Left lung (tissue), 10 donors: Measurements from ENCODE around the gene KATNAL1. TPM values are rescaled to one million over a fixed set of nuclear protein-coding genes. Genes with fewer than 3 reads are reported as not detected.

ENCODE experiments used
- ATAC-seq: fragments of 200-7000 bp; cut with Tn5 transposase; one replicate; pipeline ENCODE4 v1.9.1; 2020; ENCODE audit warnings: moderate library complexity
- DNase-seq, 4 donors: peaks; one replicate each; pipeline ENCODE4 v3.0.0-alpha.2; 2013 to 2020
- H3K27ac ChIP-seq, 2 donors: fragments of 200-600 bp; sonication (generic) in 1 of 2; one replicate each; pipeline versions ENCODE4 v1.5.0 to v1.8.0; 2020 to 2021
- H3K27me3 ChIP-seq, 2 donors: fragments of 200-600 bp; sonication (generic) in 1 of 2; one replicate each; pipeline versions ENCODE4 v1.5.0 to v1.8.0; 2020 to 2021
- H3K36me3 ChIP-seq, 2 donors: fragments of 200-600 bp; sonication (generic) in 1 of 2; one replicate each; pipeline versions ENCODE4 v1.5.0 to v1.8.0; 2020 to 2021
- H3K4me1 ChIP-seq, 2 donors: fragments of 200-600 bp; one replicate each; pipeline ENCODE4 v1.8.0; 2021
- H3K4me3 ChIP-seq, 2 donors: fragments of 200-600 bp; sonication (generic) in 1 of 2; one replicate each; pipeline versions ENCODE4 v1.5.0 to v1.8.0; 2020 to 2021; ENCODE audit warnings: mild to moderate bottlenecking in 1 of 2
- H3K9me3 ChIP-seq, 2 donors: fragments of 200-600 bp; sonication (generic) in 1 of 2; one replicate each; pipeline versions ENCODE4 v1.5.0 to v1.8.0; 2020 to 2021
- CTCF ChIP-seq, 2 donors: fragments of 200-600 bp; sonication (generic) in 1 of 2; IDR thresholded peaks; one replicate each; pipeline versions ENCODE4 v1.5.0 to v1.8.0; 2021; ENCODE audit warnings: antibody characterized with exemption in 2 of 2
- intact Hi-C, 2 donors: fragments of 100-400 bp; cut with DNase I; formaldehyde crosslinking; loops; one replicate each; pipeline versions ENCODE4 v1.11.2 to v1.14.2; 2022
- polyA plus RNA-seq, 6 donors: library from polyadenylated mRNA; unstranded; fragments of 120-200 nt; gene quantifications; one replicate each; pipeline ENCODE4 v1.2.1, GENCODE V29; 2013; ENCODE audit not compliant: insufficient read length in 6 of 6
- total RNA-seq, 2 donors: library from RNA; stranded (reverse); fragmentation: NEBNext Ultra II Directional; extraction: Animal tissue kit (Norgen Biotek cat#: 25700); gene quantifications; one replicate each; pipeline ENCODE4 v1.2.1, GENCODE V29; 2021
- donor health status: DM: no; HTN: yes; CAD: no.
- donor health status: DM: no; HTN: no; CAD: no.

Gene KATNAL1
- total and polyA plus RNA-seq, 8 donors, result 13.9 to 24.9 (median 16.2) TPM

- Histone ChIP-seq H3K36me3 (no peaks in the 10 kb centered on the region), H3K27ac (no peak overlapping the region)
- no peak for ATAC-seq
Measured at GRCh38 chr13:30318026-30318425, 10.7 kb upstream of the KATNAL1 start.

GRCh38 chr13:30314562-30314961 is 7.2 kb upstream of the KATNAL1 start:
- no peak overlapping the region for H3K4me3 ChIP-seq
- DNase-seq (no peak), ATAC-seq (no peak)
- H3K27me3 ChIP-seq, result no peaks in the 10 kb centered on the region
- H3K9me3 ChIP-seq, result no peaks in the 10 kb centered on the region
- H3K27ac ChIP-seq, result no peak overlapping the region
- TF ChIP-seq CTCF (IDR thresholded peaks at IDR 0.05), result no peak
- intact Hi-C loops, result no loop called here
- H3K36me3 ChIP-seq, result no peaks in the 10 kb centered on the region
- H3K4me1 ChIP-seq, result peaks cover 3 to 11% of the 10 kb centered on the region in 2 donors

More at GRCh38 chr13:30318026-30318425, 10.7 kb upstream of the KATNAL1 start:
- no peaks in the 10 kb centered on the region for H3K27me3 ChIP-seq
- no peak for DNase-seq
- peaks cover 3 to 11% of the 10 kb centered on the region in 2 donors for H3K4me1 ChIP-seq
- intact Hi-C loops, result no loop called here
- no peak for TF ChIP-seq CTCF (IDR thresholded peaks at IDR 0.05)
- no peak overlapping the region for H3K4me3 ChIP-seq
- H3K9me3 ChIP-seq, result no peaks in the 10 kb centered on the region

- ATAC-seq, result no peak
- Histone ChIP-seq H3K4me3 (no peak overlapping the region), H3K27ac (no peak overlapping the region), H3K9me3 (no peaks in the 10 kb centered on the region), H3K27me3 (no peaks in the 10 kb centered on the region), H3K4me1 (peaks cover 3 to 11% of the 10 kb centered on the region in 2 donors), H3K36me3 (no peaks in the 10 kb centered on the region)
- intact Hi-C loops, result no loop called here
- no peak for DNase-seq
- no peak for TF ChIP-seq CTCF (IDR thresholded peaks at IDR 0.05)
Measured at GRCh38 chr13:30314069-30314468, 6.7 kb upstream of the KATNAL1 start.

GRCh38 chr13:30313311-30313710 is 6.0 kb upstream of the KATNAL1 start:
- H3K4me1 ChIP-seq, result peaks cover 3 to 19% of the 10 kb centered on the region in 2 donors
- no peak overlapping the region for H3K27ac ChIP-seq
- no peaks in the 10 kb centered on the region for H3K36me3 ChIP-seq
- no peak for TF ChIP-seq CTCF (IDR thresholded peaks at IDR 0.05)
- H3K9me3 ChIP-seq, result no peaks in the 10 kb centered on the region
- DNase-seq (no peak), ATAC-seq (no peak)
- no peak overlapping the region for H3K4me3 ChIP-seq
- H3K27me3 ChIP-seq, result no peaks in the 10 kb centered on the region
- intact Hi-C loops, result no loop called here

- no peak for TF ChIP-seq CTCF (IDR thresholded peaks at IDR 0.05)
- Histone ChIP-seq H3K4me3 (no peak overlapping the region), H3K36me3 (no peaks in the 10 kb centered on the region), H3K9me3 (no peaks in the 10 kb centered on the region), H3K27me3 (no peaks in the 10 kb centered on the region), H3K27ac (no peak overlapping the region), H3K4me1 (peaks cover 3 to 23% of the 10 kb centered on the region in 2 donors)
- intact Hi-C loops, result no loop called here
- DNase-seq (no peak), ATAC-seq (no peak)
Measured at GRCh38 chr13:30312904-30313303, 5.6 kb upstream of the KATNAL1 start.
